HFFc6 (cell line): ENCODE data around the gene PIAS2. TPM values are rescaled to one million over a fixed set of nuclear protein-coding genes. Genes with fewer than 3 reads are reported as not detected.

Experiments
- DNase-seq: peaks from one replicate; pipeline ENCODE4 v3.0.0-alpha.2; 2018
- H3K27ac Mint-ChIP-seq: 2 replicates; pipeline ENCODE4 v1.8.0; 2020; ENCODE audit warnings: mild to moderate bottlenecking, mixed read lengths
- H3K27me3 Mint-ChIP-seq: 2 replicates; pipeline ENCODE4 v1.8.0; 2021; ENCODE audit warnings: mild to moderate bottlenecking, moderate library complexity, mixed read lengths; ENCODE audit not compliant: insufficient read depth
- H3K36me3 Mint-ChIP-seq: 2 replicates; pipeline ENCODE4 v1.8.0; 2021; ENCODE audit warnings: low read depth, mixed read lengths
- H3K4me1 Mint-ChIP-seq: 2 replicates; pipeline ENCODE4 v1.8.0; 2020; ENCODE audit warnings: low read depth, mixed read lengths
- H3K4me3 Mint-ChIP-seq: 2 replicates; pipeline ENCODE4 v1.8.0; 2020; ENCODE audit warnings: mild to moderate bottlenecking, moderate library complexity, mixed read lengths
- H3K9me3 Mint-ChIP-seq: 2 replicates; pipeline ENCODE4 v1.8.0; 2020; ENCODE audit warnings: mild to moderate bottlenecking, mixed read lengths
- total RNA-seq, 6 experiments: library from RNA; stranded (reverse); fragmentation: NEBNext Ultra II Directional; extraction: Animal tissue kit (Norgen Biotek cat#: 25700); gene quantifications; 2 replicates in 1 of 6; 3 replicates in 5 of 6; pipeline ENCODE4 v1.2.3, GENCODE V29; 2021
- TF ChIP-seq, protein P1 (sequence below): fragments of 200-600 bp; sonication (generic); IDR thresholded peaks from 2 replicates; pipeline ENCODE4 v1.5.0; 2021; ENCODE audit warnings: antibody characterized with exemption, mild to moderate bottlenecking

Gene PIAS2
- total RNA-seq, 6 experiments from 2014 or later = 23.2 to 26.2 (median 23.9) TPM

DNA sequence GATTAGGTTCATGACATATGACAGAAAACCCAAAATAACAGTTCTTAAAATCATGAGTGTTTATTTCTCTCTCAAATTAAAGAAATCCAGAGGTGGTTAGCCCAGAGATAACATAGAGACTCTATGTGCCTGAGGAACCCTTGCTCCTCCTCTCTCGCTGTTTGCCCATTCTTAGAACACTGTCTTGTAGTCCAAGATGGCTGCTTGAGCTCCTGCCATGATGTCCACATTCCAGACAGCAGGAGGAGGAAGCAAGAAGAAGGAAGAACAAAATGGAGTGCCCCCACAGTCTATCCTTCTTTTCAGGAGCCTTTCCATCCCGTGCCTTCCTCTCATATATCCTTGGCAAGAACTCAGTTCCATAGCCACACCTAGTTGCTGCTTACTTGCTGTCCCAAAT is 146.6 kb downstream of the PIAS2 start:
- no peak overlapping the region for H3K27ac Mint-ChIP-seq
- no peaks in the 10 kb centered on the region for H3K36me3 Mint-ChIP-seq
- DNase-seq = no peak
- H3K4me1 Mint-ChIP-seq = no peaks in the 10 kb centered on the region
- no peak overlapping the region for H3K4me3 Mint-ChIP-seq
- H3K27me3 Mint-ChIP-seq = peaks cover 29% of the 10 kb centered on the region
- H3K9me3 Mint-ChIP-seq = no peaks in the 10 kb centered on the region
- TF ChIP-seq, protein P1, sequence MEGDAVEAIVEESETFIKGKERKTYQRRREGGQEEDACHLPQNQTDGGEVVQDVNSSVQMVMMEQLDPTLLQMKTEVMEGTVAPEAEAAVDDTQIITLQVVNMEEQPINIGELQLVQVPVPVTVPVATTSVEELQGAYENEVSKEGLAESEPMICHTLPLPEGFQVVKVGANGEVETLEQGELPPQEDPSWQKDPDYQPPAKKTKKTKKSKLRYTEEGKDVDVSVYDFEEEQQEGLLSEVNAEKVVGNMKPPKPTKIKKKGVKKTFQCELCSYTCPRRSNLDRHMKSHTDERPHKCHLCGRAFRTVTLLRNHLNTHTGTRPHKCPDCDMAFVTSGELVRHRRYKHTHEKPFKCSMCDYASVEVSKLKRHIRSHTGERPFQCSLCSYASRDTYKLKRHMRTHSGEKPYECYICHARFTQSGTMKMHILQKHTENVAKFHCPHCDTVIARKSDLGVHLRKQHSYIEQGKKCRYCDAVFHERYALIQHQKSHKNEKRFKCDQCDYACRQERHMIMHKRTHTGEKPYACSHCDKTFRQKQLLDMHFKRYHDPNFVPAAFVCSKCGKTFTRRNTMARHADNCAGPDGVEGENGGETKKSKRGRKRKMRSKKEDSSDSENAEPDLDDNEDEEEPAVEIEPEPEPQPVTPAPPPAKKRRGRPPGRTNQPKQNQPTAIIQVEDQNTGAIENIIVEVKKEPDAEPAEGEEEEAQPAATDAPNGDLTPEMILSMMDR = no peak

DNA sequence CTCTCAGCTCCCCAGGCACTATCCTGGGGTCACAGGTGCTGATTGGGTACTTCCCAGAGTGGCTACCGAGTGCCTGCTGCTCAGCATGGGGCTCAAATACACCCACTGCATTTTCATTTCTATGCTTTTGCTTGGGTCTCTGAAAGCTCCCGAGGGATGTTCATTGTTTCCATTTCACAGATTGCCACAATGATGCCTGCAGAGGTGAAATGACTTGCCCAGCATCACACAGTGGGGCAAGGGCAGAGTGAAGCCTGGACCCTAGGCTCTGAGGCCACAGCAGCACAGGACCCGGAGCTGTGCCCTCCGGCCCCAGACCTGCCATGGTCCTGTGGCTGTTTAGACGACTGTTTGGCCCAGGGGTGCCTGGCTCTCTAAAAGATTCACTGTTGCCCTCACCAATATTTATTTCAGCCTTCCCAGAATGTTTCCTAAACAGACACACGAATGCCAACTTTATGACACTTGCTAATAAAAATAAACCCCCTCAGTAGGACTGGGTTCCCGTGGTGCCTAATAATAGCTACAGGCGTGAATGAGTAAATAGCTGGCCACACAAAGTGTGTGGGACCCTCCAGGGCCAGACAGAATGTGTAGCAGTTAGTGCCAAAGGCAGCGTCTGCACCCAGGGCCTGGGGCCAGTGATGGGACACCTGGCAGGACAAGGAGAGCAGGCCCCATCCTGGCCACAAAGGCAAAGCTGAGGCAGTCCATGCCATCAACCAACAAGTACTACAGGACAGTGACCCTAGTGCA is 149.0 kb downstream of the PIAS2 start:
- Mint-ChIP-seq H3K36me3 (no peaks in the 10 kb centered on the region), H3K27ac (no peak overlapping the region), H3K9me3 (no peaks in the 10 kb centered on the region), H3K4me1 (no peaks in the 10 kb centered on the region), H3K4me3 (no peak overlapping the region), H3K27me3 (peaks cover 29% of the 10 kb centered on the region)
- DNase-seq = no peak
- TF ChIP-seq, protein P1 = no peak

- DNase-seq = no peak
- H3K36me3 Mint-ChIP-seq = no peaks in the 10 kb centered on the region
- no peak overlapping the region for H3K4me3 Mint-ChIP-seq
- no peaks in the 10 kb centered on the region for H3K9me3 Mint-ChIP-seq
- TF ChIP-seq, protein P1 = no peak
- no peak overlapping the region for H3K27ac Mint-ChIP-seq
- H3K27me3 Mint-ChIP-seq = peaks cover 32% of the 10 kb centered on the region
- H3K4me1 Mint-ChIP-seq = no peaks in the 10 kb centered on the region
Measured at GRCh38 chr18:46767217-46767616, 150.1 kb downstream of the PIAS2 start.

DNA sequence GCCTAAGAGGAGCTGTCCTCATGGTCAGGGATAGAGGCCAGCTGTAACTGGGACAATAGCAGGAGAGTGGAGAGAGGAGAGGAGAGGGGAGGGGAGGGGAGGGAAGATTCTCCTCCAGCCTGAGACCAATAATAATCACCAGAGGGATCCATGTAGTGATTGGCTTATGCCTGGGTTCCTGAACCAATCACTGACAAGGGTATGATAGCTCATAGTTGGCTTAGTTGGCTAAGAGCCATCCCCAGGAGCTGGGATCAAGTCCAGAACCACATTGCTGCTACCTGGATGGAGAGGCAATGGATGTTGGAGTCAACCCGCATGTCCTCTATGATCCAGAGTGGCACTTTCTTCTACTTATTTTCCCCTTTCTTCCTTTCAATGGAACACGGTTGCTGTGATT is 152.7 kb downstream of the PIAS2 start:
- peaks cover 28% of the 10 kb centered on the region for H3K27me3 Mint-ChIP-seq
- no peaks in the 10 kb centered on the region for H3K36me3 Mint-ChIP-seq
- TF ChIP-seq, protein P1 = no peak
- H3K4me1 Mint-ChIP-seq = no peaks in the 10 kb centered on the region
- DNase-seq = no peak
- no peaks in the 10 kb centered on the region for H3K9me3 Mint-ChIP-seq
- no peak overlapping the region for H3K4me3 Mint-ChIP-seq
- H3K27ac Mint-ChIP-seq = no peak overlapping the region

DNA sequence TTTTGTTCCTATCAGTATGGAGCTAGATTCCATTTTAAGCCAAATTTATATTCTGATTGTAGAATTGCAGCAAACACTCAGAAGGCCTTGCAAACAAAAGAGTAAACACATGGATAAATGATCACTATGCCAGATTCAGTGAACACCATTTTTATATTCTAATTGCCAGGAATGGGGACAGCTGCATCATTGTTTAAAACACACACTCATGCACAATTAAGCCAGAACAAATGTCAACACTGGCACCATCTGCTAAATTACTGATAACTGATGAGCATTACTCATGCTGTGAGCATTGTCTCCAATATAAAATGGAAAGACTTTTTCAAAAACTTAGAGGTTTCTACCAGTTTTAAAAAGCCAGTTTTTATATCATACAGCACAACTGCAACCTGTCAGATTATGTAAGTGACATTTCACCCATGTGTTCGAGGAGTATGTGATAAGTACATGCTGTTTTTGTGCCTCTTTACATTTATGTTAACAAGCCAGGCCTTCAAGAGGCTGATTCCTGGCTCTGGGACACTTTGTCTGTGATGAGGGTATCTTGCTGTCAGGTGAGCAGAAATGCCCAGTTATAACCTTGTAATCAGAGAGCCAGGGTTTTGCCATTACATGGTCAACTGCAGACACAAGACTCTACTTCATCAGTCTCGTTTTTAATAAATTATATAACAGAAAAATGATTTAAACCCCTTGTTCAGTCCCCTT is 156.1 kb downstream of the PIAS2 start:
- Mint-ChIP-seq H3K27ac (no peak overlapping the region), H3K36me3 (no peaks in the 10 kb centered on the region), H3K4me1 (no peaks in the 10 kb centered on the region; the same call in 1 of the 2 replicates), H3K4me3 (no peak overlapping the region), H3K9me3 (no peaks in the 10 kb centered on the region), H3K27me3 (peaks cover 27% of the 10 kb centered on the region)
- TF ChIP-seq, protein P1 = no peak
- no peak for DNase-seq
